GM23248 (cell line): ENCODE results near the gene HNF1A. TPM values are rescaled to one million over a fixed set of nuclear protein-coding genes. Genes with fewer than 3 reads are reported as not detected.

ENCODE experiments used
- DNase-seq: peaks from one replicate; pipeline ENCODE4 v3.0.0-alpha.2; 2015
- H2AFZ ChIP-seq: fragments of 200-600 bp; sonication (generic); 2 replicates; pipeline ENCODE4 v1.6.1; 2016; ENCODE audit warnings: antibody characterized with exemption
- H3F3A ChIP-seq: fragments of 200-600 bp; sonication (generic); 2 replicates; pipeline ENCODE4 v1.6.1; 2016; ENCODE audit warnings: mild to moderate bottlenecking, antibody characterized with exemption, mixed run types; ENCODE audit not compliant: insufficient read depth
- H3K27ac ChIP-seq: fragments of 200-600 bp; sonication (generic); 2 replicates; pipeline ENCODE4 v1.5.1; 2016; ENCODE audit warnings: mild to moderate bottlenecking
- H3K27me3 ChIP-seq: fragments of 200-600 bp; sonication (generic); replicated peaks from 2 replicates; pipeline ENCODE4 v1.6.1; 2016; ENCODE audit warnings: mild to moderate bottlenecking; ENCODE audit not compliant: insufficient read depth
- H3K36me3 ChIP-seq: fragments of 200-600 bp; sonication (generic); 2 replicates; pipeline ENCODE4 v1.6.1; 2016; ENCODE audit warnings: low read depth, mild to moderate bottlenecking
- H3K4me1 ChIP-seq: fragments of 200-600 bp; sonication (generic); 2 replicates; pipeline ENCODE4 v1.6.1; 2016; ENCODE audit warnings: mild to moderate bottlenecking; ENCODE audit not compliant: insufficient read depth
- H3K4me2 ChIP-seq: fragments of 200-600 bp; sonication (generic); one replicate; pipeline ENCODE4 v1.6.1; 2016; ENCODE audit warnings: mild to moderate bottlenecking; ENCODE audit not compliant: unreplicated experiment
- H3K4me3 ChIP-seq: fragments of 200-600 bp; sonication (generic); 2 replicates; pipeline ENCODE4 v1.5.1; 2016; ENCODE audit warnings: mild to moderate bottlenecking
- H3K79me2 ChIP-seq: fragments of 200-600 bp; sonication (generic); 2 replicates; pipeline ENCODE4 v1.6.1; 2016; ENCODE audit warnings: mild to moderate bottlenecking; ENCODE audit not compliant: insufficient read depth
- H3K9ac ChIP-seq: fragments of 200-600 bp; sonication (generic); 2 replicates; pipeline ENCODE4 v1.6.1; 2016; ENCODE audit warnings: mild to moderate bottlenecking
- H3K9me2 ChIP-seq: fragments of 200-600 bp; sonication (generic); 2 replicates; pipeline ENCODE4 v1.6.1; 2016; ENCODE audit warnings: mixed run types, mild to moderate bottlenecking, moderate library complexity; ENCODE audit not compliant: insufficient read depth
- H3K9me3 ChIP-seq: fragments of 200-600 bp; sonication (generic); one replicate; pipeline ENCODE4 v1.6.1; 2017; ENCODE audit warnings: low read depth
- H4K20me1 ChIP-seq: fragments of 200-600 bp; sonication (generic); 2 replicates; pipeline ENCODE4 v1.6.0; 2016; ENCODE audit not compliant: insufficient read depth
- EZH2 ChIP-seq: fragments of 200-600 bp; sonication (generic); IDR thresholded peaks from 2 replicates; pipeline ENCODE4 v1.6.1; 2018; ENCODE audit warnings: antibody characterized with exemption, mild to moderate bottlenecking; ENCODE audit not compliant: insufficient read depth, poor library complexity, severe bottlenecking
- EZH2phosphoT487 ChIP-seq: fragments of 200-600 bp; sonication (generic); IDR thresholded peaks from 2 replicates; pipeline ENCODE4 v1.6.1; 2018; ENCODE audit warnings: antibody characterized with exemption, moderate library complexity, mild to moderate bottlenecking, low read depth; ENCODE audit not compliant: insufficient read depth
- WGBS, 2 experiments: methylation state at CpG; one replicate each; pipeline ENCODE4 v1.1.6; 2015 to 2017; ENCODE audit warnings: low lambda C conversion rate in 2 of 2, low coverage in 1 of 2; ENCODE audit errors: missing lambda C conversion rate in 2 of 2; 5-methylcytosine and 5-hydroxymethylcytosine counted together
- in situ Hi-C: fragments of 300-500 bp; cut with MboI; formaldehyde crosslinking; loops from 2 replicates; pipeline ENCODE4 v1.15.0; 2020
- polyA plus RNA-seq: library from polyadenylated mRNA; unstranded; fragments of >200 nt; fragmentation: Nextera tagmentation; extraction: Ambion mirVana; gene quantifications from 2 replicates; pipeline ENCODE4 v1.2.1, GENCODE V29; 2016
- total RNA-seq: library from RNA; depleted of rRNA; stranded (reverse); fragments of >200 nt; shearing (Covaris generic); gene quantifications from 2 replicates; pipeline ENCODE4 v1.2.3, GENCODE V29; 2014

Gene HNF1A
- total and polyA plus RNA-seq, 2 experiments from 2014 or later = not detected

DNA sequence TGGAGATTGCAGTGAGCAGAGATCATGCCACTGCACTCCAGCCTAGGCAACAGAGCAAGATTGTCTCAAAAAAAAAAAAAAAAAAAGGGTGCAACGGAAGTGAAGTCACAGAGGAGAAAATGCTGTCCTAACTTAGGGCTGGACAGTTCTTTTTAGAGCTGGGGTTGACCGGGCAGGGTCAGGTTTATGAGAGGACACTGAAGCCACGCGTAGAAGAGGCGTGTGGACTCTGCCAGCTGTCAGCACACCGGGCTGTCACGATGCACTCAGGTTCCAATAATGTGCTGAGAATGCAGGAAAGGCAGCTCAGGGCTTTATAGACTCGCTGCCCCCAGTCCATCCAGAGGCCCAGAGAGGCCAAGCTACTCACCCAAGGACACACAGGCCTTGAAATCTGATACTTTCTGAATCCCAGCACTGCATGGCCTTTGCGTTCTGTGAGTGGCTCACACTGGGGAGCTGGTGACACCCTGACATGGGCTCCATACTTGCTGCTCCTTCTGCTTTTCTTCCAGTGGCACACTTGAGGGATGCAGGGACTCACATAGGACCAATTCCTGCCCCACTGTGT, 45.3 kb upstream of the HNF1A start:
- in situ Hi-C loops = no loop called here
- Histone ChIP-seq H3K36me3 (no peaks in the 10 kb centered on the region), H3F3A (no peaks in the 10 kb centered on the region), H3K9me2 (no peaks in the 10 kb centered on the region), H3K4me1 (no peaks in the 10 kb centered on the region), H4K20me1 (no peaks in the 10 kb centered on the region), H3K27me3 (no peaks in the 10 kb centered on the region), H3K9me3 (no peaks in the 10 kb centered on the region), H3K4me2 (no peak overlapping the region), H3K27ac (no peak overlapping the region), H3K79me2 (no peaks in the 10 kb centered on the region), H3K4me3 (no peak overlapping the region), H3K9ac (no peak overlapping the region), H2AFZ (no peak overlapping the region)
- no peak for DNase-seq
- WGBS, 2 experiments = 70 to 76% methylated on average over 9 of the region's 9 CpGs
- TF ChIP-seq EZH2 (no peak), EZH2phosphoT487 (no peak)

DNA sequence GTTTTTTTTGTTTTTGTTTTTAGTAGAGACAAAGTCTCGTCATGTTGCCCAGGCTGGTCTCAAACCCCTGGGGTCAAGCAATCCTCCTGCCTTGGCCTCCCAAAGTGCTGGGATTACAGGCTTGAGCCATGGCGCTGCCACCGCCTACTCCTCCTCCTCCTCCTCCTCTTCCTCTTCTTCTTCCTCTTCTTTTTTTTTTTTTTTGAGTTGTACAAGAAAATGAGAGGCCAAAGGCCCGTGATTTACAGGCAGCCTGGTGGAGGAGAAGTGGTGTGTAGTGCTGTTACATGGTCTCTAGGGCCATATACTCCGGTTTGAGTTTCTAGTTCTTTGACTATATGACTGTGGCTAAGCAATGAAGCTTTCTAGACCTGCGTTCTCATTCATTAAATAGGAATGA, 44.6 kb upstream of the HNF1A start:
- TF ChIP-seq EZH2phosphoT487 (no peak), EZH2 (no peak)
- WGBS, 2 experiments = 58 to 61% methylated on average over 6 of the region's 6 CpGs
- H3K4me1 ChIP-seq = no peaks in the 10 kb centered on the region
- H3K27me3 ChIP-seq = peaks cover 4% of the 10 kb centered on the region; the same call in 1 of the 2 replicates
- no peak overlapping the region for H3K4me3 ChIP-seq
- in situ Hi-C loops = no loop called here
- H3K79me2 ChIP-seq = no peaks in the 10 kb centered on the region
- no peak overlapping the region for H3K27ac ChIP-seq
- H3K9me3 ChIP-seq = no peaks in the 10 kb centered on the region
- H3K36me3 ChIP-seq = no peaks in the 10 kb centered on the region
- no peak overlapping the region for H3K9ac ChIP-seq
- H3F3A ChIP-seq = no peaks in the 10 kb centered on the region
- DNase-seq = no peak
- H3K4me2 ChIP-seq = no peak overlapping the region
- no peaks in the 10 kb centered on the region for H4K20me1 ChIP-seq
- no peak overlapping the region for H2AFZ ChIP-seq
- no peaks in the 10 kb centered on the region for H3K9me2 ChIP-seq

DNA sequence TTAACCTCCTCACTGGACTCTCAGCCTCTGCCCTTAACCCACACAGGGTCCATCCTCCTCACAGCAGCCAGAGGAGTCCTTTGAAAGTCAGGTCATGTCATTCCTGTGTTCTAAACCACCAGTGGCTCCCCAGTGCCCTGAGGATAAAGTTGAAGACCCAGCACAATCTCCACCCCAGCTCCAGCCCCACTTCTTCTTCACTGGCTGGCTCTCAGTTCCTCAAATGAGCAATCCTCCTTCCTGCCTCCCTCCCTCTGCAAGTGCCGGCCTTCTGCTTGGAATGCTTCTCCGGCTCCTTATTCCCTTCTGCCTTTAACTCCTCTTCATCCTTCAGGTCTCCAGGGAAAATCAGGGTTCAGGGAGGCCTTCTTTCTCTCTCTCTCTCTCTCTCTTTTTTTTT, 42.1 kb upstream of the HNF1A start:
- Histone ChIP-seq H3F3A (no peaks in the 10 kb centered on the region), H4K20me1 (no peaks in the 10 kb centered on the region), H3K9me2 (no peaks in the 10 kb centered on the region), H3K27me3 (peaks cover 15% of the 10 kb centered on the region; the same call in 1 of the 2 replicates), H3K4me3 (no peak overlapping the region), H3K9me3 (no peaks in the 10 kb centered on the region), H2AFZ (no peak overlapping the region), H3K36me3 (no peaks in the 10 kb centered on the region), H3K79me2 (no peaks in the 10 kb centered on the region), H3K27ac (no peak overlapping the region), H3K9ac (no peak overlapping the region), H3K4me2 (no peak overlapping the region), H3K4me1 (no peaks in the 10 kb centered on the region)
- WGBS, 2 experiments = 24 to 30% methylated on average over 2 of the region's 2 CpGs
- TF ChIP-seq EZH2phosphoT487 (no peak), EZH2 (no peak)
- no peak for DNase-seq
- in situ Hi-C loops = no loop called here

- H3K9ac ChIP-seq = no peak overlapping the region
- no peaks in the 10 kb centered on the region for H3F3A ChIP-seq
- WGBS, 2 experiments = 49 to 57% methylated on average over 3 of the region's 3 CpGs
- in situ Hi-C loops = no loop called here
- no peaks in the 10 kb centered on the region for H3K36me3 ChIP-seq
- no peak for TF ChIP-seq EZH2
- no peak for TF ChIP-seq EZH2phosphoT487
- H3K4me1 ChIP-seq = no peaks in the 10 kb centered on the region
- no peak overlapping the region for H3K4me2 ChIP-seq
- no peak overlapping the region for H2AFZ ChIP-seq
- H3K9me3 ChIP-seq = no peaks in the 10 kb centered on the region
- no peaks in the 10 kb centered on the region for H4K20me1 ChIP-seq
- H3K9me2 ChIP-seq = no peaks in the 10 kb centered on the region
- no peak for DNase-seq
- no peak overlapping the region for H3K27ac ChIP-seq
- no peak overlapping the region for H3K4me3 ChIP-seq
- H3K27me3 ChIP-seq = peaks cover 15% of the 10 kb centered on the region; the same call in 1 of the 2 replicates
- H3K79me2 ChIP-seq = no peaks in the 10 kb centered on the region
Observed at GRCh38 chr12:120938496-120938895, 39.8 kb upstream of the HNF1A start.
